Pancreas (tissue), 10 donors: ENCODE measurements around the gene LAMA4. TPM values are rescaled to one million over a fixed set of nuclear protein-coding genes. Genes with fewer than 3 reads are reported as not detected.

Experiments used
- ATAC-seq, 4 donors: fragments of 200-7000 bp; cut with Tn5 transposase; one replicate each; pipeline versions ENCODE4 v1.8.0 to v1.9.1; 2020; ENCODE audit warnings: mild to moderate bottlenecking in 4 of 4, moderate library complexity in 4 of 4
- DNase-seq, 6 donors: peaks; one replicate each; pipeline ENCODE4 v3.0.0-alpha.2; 2020
- FAIRE-seq: peaks from 2 replicates; lab custom pipeline; 2012; peaks lifted over from hg19 to GRCh38; lab: Jason Lieb, UNC
- H3K27ac ChIP-seq, 4 donors: fragments of 200-600 bp; sonication (generic); 1 replicate in 3 of 4; 2 replicates in 1 of 4; pipeline versions ENCODE4 v1.5.0 to v1.8.0; 2020
- H3K27me3 ChIP-seq, 4 donors: fragments of 200-600 bp; one replicate each; pipeline ENCODE4 v1.8.0; 2021
- H3K36me3 ChIP-seq, 3 donors: fragments of 200-600 bp; sonication (generic) in 1 of 3; one replicate each; pipeline versions ENCODE4 v1.5.0 to v1.8.0; 2020 to 2021
- H3K4me1 ChIP-seq, 3 donors: fragments of 200-600 bp; one replicate each; pipeline ENCODE4 v1.8.0; 2021
- H3K4me3 ChIP-seq, 4 donors: fragments of 200-600 bp; sonication (generic) in 2 of 4; one replicate each; pipeline versions ENCODE4 v1.5.0 to v1.8.0; 2020 to 2021
- H3K9me3 ChIP-seq, 4 donors: fragments of 200-600 bp; one replicate each; pipeline ENCODE4 v1.8.0; 2021
- WGBS, 2 donors: extraction: QIAGEN DNeasy Blood & Tissue Kit; methylation state at CpG; one replicate each; pipeline ENCODE4 v1.1.7; 2013; 5-methylcytosine and 5-hydroxymethylcytosine counted together
- intact Hi-C, 3 donors: fragments of 100-400 bp; cut with DNase I; formaldehyde crosslinking; loops; one replicate each; pipeline versions ENCODE4 v1.11.1 to v1.14.2; 2022
- polyA plus RNA-seq, 2 donors: library from polyadenylated mRNA; stranded (reverse); fragments of 200-250 nt; gene quantifications; one replicate each; pipeline ENCODE4 v1.2.3, GENCODE V29; 2013
- total RNA-seq, 6 donors: library from RNA; stranded (reverse); fragmentation: NEBNext Ultra II Directional in 4 of 6; extraction: Animal tissue kit (Norgen Biotek cat#: 25700) in 4 of 6; gene quantifications; one replicate each; pipeline versions ENCODE4 v1.2.1 to v1.2.4, GENCODE V29; 2021 to 2023
- TF ChIP-seq, protein P1 (sequence below), 4 donors: fragments of 200-600 bp; sonication (generic) in 3 of 4; IDR thresholded peaks; one replicate each; pipeline versions ENCODE4 v1.5.0 to v1.8.0; 2021; ENCODE audit warnings: antibody characterized with exemption in 4 of 4
- donor health status: healthy with polysubstance abuse.
- donor health status: DM: no; HTN: no; CAD: no; lungs with moderate emphysema.
- donor health status: DM: no; HTN: no; CAD: no.
- donor health status: control.
- donor health status: control.
- donor health status: Bipolar disorder and iron deficiency.
- donor health status: DM: yes; HTN: yes; CAD: no.
- donor health status: DM: no; HTN: no; CAD: no.
- donor health status: DM: no; HTN: no; CAD: no.
- donor health status: DM: yes; HTN: yes; CAD: no.

Gene LAMA4
- total and polyA plus RNA-seq, 8 donors, result 1.3 to 14.0 (median 4.3) TPM

DNA sequence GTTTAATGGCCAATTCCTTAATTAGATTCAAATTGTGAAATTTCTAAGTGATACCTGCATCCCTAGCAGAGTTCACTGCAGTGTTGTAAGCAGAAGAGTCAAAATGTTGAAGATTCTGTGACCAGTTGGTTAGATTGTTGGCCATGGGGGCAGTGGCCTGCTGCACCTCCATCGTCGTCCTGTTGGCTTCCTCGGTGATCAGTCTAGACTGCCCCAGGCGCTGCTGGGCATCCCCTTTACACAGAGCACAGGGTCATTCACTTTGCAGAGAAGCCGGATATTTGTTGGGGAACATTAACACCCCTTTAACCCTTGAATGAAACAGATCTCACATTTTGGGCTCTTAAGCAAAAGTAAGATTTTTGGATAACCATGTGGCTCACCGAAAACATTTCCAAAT, 106.3 kb downstream of the LAMA4 start:
- Histone ChIP-seq H3K4me3 (no peak overlapping the region), H3K27me3 (no peaks in the 10 kb centered on the region), H3K27ac (no peak overlapping the region), H3K36me3 (no peaks in the 10 kb centered on the region), H3K4me1 (no peaks in the 10 kb centered on the region), H3K9me3 (no peaks in the 10 kb centered on the region)
- intact Hi-C loops, result no loop called here
- TF ChIP-seq, protein P1, sequence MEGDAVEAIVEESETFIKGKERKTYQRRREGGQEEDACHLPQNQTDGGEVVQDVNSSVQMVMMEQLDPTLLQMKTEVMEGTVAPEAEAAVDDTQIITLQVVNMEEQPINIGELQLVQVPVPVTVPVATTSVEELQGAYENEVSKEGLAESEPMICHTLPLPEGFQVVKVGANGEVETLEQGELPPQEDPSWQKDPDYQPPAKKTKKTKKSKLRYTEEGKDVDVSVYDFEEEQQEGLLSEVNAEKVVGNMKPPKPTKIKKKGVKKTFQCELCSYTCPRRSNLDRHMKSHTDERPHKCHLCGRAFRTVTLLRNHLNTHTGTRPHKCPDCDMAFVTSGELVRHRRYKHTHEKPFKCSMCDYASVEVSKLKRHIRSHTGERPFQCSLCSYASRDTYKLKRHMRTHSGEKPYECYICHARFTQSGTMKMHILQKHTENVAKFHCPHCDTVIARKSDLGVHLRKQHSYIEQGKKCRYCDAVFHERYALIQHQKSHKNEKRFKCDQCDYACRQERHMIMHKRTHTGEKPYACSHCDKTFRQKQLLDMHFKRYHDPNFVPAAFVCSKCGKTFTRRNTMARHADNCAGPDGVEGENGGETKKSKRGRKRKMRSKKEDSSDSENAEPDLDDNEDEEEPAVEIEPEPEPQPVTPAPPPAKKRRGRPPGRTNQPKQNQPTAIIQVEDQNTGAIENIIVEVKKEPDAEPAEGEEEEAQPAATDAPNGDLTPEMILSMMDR (IDR thresholded peaks at IDR 0.05), result no peak
- no peak for DNase-seq
- ATAC-seq, result no peak
- no peak for FAIRE-seq
- 85 to 87% methylated on average over 6 of the region's 6 CpGs for WGBS, 2 donors

DNA sequence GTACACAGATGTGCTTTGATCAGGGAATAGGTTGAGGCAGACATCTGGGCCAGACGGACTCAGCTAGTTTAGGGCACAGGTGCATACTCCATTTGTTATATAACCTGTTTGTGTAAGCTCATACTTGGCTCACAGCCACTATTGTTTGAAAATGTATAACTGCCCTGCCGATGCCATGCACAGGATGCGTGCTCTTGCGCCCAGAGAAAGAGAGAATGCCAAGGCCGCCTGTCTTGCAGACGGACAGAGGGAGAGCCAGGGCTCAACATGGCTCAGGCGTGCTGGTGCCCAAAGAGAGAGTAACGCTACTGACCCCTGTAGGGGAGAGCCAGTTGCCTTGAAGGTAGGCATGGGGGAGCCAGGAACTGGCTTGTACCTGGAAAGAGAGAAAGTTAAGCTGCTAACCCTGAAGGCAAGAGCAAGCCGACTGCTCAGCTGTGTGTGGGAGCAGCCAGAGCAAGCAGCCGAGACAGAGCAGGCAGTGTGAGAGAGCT, 109.2 kb downstream of the LAMA4 start:
- DNase-seq, result no peak
- no peak for FAIRE-seq
- H3K9me3 ChIP-seq, result no peaks in the 10 kb centered on the region
- peak overlapping the region in 1 of 4 donors; percentile 1 for H3K4me3 ChIP-seq
- H3K27ac ChIP-seq, result no peak overlapping the region
- intact Hi-C loops, result no loop called here
- no peaks in the 10 kb centered on the region for H3K4me1 ChIP-seq
- TF ChIP-seq, protein P1 (IDR thresholded peaks at IDR 0.05), result no peak
- ATAC-seq, result peak in 2 of 4 donors; percentile 17 to 20
- H3K27me3 ChIP-seq, result no peaks in the 10 kb centered on the region
- 81 to 86% methylated on average over 10 of the region's 10 CpGs for WGBS, 2 donors
- no peaks in the 10 kb centered on the region for H3K36me3 ChIP-seq

DNA sequence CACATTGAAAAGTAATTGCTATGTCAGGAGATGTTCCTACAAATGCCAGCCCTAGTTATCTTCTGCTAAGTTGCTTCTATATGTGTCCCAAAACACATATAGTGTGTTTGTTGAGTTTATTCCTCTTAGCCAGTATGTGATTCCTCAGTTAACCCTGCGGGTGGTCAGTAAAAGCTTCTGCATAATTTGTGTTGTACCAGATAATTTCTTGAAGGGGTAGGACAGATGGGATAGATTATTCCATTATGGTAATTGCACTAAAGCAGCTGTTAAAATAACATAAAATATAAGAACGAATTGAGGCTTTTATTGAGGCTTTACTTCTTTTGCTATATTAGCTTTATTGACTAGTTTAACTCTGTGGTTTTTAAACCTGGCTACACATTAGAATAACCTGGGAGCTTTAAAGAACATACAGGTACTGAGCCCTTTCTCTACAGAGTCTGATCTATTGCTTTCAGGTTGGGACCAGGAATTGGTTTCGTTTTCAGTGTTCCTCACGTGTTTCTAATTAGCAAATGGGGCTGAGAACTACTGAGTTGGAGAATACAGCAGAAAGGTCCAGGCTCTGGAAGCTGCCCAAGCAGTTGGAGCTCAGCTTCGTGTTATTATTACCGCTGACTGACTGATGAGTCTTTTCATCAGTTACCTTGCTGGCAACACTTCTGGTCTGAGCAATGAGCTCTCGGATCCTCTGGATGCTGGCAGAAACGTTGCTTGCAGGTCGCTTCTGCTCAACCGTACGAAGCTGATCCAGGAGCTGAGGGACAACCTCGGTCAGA, 110.0 kb downstream of the LAMA4 start:
- no peaks in the 10 kb centered on the region for H3K36me3 ChIP-seq
- TF ChIP-seq, protein P1 (IDR thresholded peaks at IDR 0.05), result no peak
- intact Hi-C loops, result no loop called here

DNA sequence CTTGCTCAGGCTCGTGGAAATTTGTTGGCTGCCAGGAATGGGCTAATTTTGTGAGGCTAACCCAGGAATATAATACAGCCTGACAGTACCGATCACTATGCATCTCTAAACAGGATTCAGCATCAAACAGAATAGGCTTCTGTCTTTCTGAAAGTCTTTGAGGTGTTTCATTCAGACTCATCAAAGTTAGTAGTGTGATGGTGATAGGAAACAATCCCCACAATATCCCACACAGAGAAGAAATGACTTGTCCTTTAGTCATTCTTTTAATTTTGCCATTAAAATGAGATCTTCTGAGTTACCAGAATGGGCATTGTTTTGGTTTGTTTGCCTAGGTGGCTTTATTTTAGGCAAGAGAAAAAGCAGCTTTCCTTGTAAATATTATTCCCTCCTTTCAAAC, 112.7 kb downstream of the LAMA4 start:
- FAIRE-seq (no peak), DNase-seq (no peak), ATAC-seq (no peak)
- H3K9me3 ChIP-seq, result no peaks in the 10 kb centered on the region
- H3K27me3 ChIP-seq, result no peaks in the 10 kb centered on the region
- TF ChIP-seq, protein P1 (IDR thresholded peaks at IDR 0.05), result no peak
- H3K4me1 ChIP-seq, result no peaks in the 10 kb centered on the region
- no peak overlapping the region for H3K4me3 ChIP-seq
- no peak overlapping the region for H3K27ac ChIP-seq
- H3K36me3 ChIP-seq, result no peaks in the 10 kb centered on the region
- intact Hi-C loops, result no loop called here
- 71 to 79% methylated on average over 2 of the region's 2 CpGs for WGBS, 2 donors

More for the DNA sequence above, 110.0 kb downstream of the LAMA4 start:
- Histone ChIP-seq H3K9me3 (no peaks in the 10 kb centered on the region), H3K4me3 (peak overlapping the region in 1 of 4 donors; percentile 1), H3K4me1 (no peaks in the 10 kb centered on the region), H3K27me3 (no peaks in the 10 kb centered on the region), H3K27ac (no peak overlapping the region)
- FAIRE-seq, result no peak
- peak in 3 of 4 donors; percentile 14 to 75 (median 60) for ATAC-seq
- 66 to 79% methylated on average over 12 of the region's 12 CpGs for WGBS, 2 donors
- no peak for DNase-seq

DNA sequence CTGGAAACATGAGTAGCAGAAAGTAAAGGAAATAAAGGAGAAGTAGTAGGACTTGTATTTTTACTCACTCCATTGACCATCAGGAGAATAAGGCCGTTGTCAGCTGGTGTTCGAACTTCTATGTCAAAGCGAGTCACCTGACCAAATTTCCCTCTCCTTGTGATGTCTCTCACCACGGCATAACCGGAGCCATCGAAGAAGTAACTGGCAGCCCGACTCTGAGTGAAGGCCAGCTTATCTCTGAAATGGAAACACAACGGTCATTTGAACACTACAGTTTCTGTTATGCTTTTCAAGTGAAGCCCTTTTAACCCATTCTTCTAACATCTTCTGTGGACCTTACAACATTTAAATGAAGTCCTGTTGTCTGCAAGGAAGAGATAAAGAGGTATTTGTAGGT, 115.3 kb downstream of the LAMA4 start:
- DNase-seq (no peak), ATAC-seq (no peak), FAIRE-seq (no peak)
- no peaks in the 10 kb centered on the region for H3K9me3 ChIP-seq
- H3K27ac ChIP-seq, result no peak overlapping the region
- TF ChIP-seq, protein P1 (IDR thresholded peaks at IDR 0.05), result no peak
- H3K4me3 ChIP-seq, result no peak overlapping the region
- H3K27me3 ChIP-seq, result no peaks in the 10 kb centered on the region
- no peaks in the 10 kb centered on the region for H3K36me3 ChIP-seq
- intact Hi-C loops, result no loop called here
- WGBS, 2 donors, result 40 to 51% methylated on average over 8 of the region's 8 CpGs
- H3K4me1 ChIP-seq, result no peaks in the 10 kb centered on the region
